ENCODE measurements around the gene MRPS22. TPM values are rescaled to one million over a fixed set of nuclear protein-coding genes. Genes with fewer than 3 reads are reported as not detected.
A peak's percentile ranks its signal among the peaks of the same experiment; 100 is the strongest.

MRPS22 gene
- total and polyA plus RNA-seq, 2 of the 13 experiments (the other 11 are each of a cell fraction or from before 2014, with no cell fraction given), result 52.7 to 113 TPM

- TF ChIP-seq ZNF775 (CRISPR knock-in tag; IDR thresholded peaks at IDR 0.05; ENCODE audit: borderline replicate concordance) (no peak), ZFP90 (CRISPR knock-in tag; IDR thresholded peaks at IDR 0.05; ENCODE audit: borderline replicate concordance) (no peak), ZNF580 (CRISPR knock-in tag; IDR thresholded peaks at IDR 0.05; ENCODE audit: borderline replicate concordance, low read depth) (no peak), IRF9 (CRISPR knock-in tag; IDR thresholded peaks at IDR 0.05; ENCODE audit: borderline replicate concordance) (no peak), ZNF773 (CRISPR knock-in tag; IDR thresholded peaks at IDR 0.05; ENCODE audit: borderline replicate concordance) (no peak), ZNF644 (CRISPR knock-in tag; IDR thresholded peaks at IDR 0.05; ENCODE audit: low read depth) (peak; percentile 28; the same call in 1 of the 2 replicates), SMAD9 (CRISPR knock-in tag; IDR thresholded peaks at IDR 0.05) (no peak), HMGXB3 (CRISPR knock-in tag; IDR thresholded peaks at IDR 0.05; ENCODE audit: borderline replicate concordance) (0 out of 2 replicates have a peak, but pooled peaks have one; percentile 38), PAX8 (CRISPR knock-in tag; IDR thresholded peaks at IDR 0.05; ENCODE audit: borderline replicate concordance) (no peak), THAP7 (CRISPR knock-in tag; IDR thresholded peaks at IDR 0.05) (peak; percentile 41; the same call in 1 of the 2 replicates), MEF2D (CRISPR knock-in tag; IDR thresholded peaks at IDR 0.05) (no peak), ISX (CRISPR knock-in tag; conservative IDR thresholded peaks at IDR 0.05) (no peak), TEAD3 (CRISPR knock-in tag; optimal IDR thresholded peaks at IDR 0.05; ENCODE audit: borderline replicate concordance) (peak; percentile 80), RBFOX2 (IDR thresholded peaks at IDR 0.05; ENCODE audit: low read depth, low read length) (no peak), MYPOP (CRISPR knock-in tag; IDR thresholded peaks at IDR 0.05) (no peak), ZNF484 (CRISPR knock-in tag; IDR thresholded peaks at IDR 0.05; ENCODE audit: borderline replicate concordance, low read depth) (no peak), POLR2G (IDR thresholded peaks at IDR 0.05; ENCODE audit: low read depth, low read length) (no peak), ETV5 (CRISPR knock-in tag; IDR thresholded peaks at IDR 0.05; ENCODE audit: borderline replicate concordance) (peak; percentile 86)
Measured at GRCh38 chr3:139299261-139300132, 44.3 kb upstream of the MRPS22 start (continued).

All from HepG2 (cell line).